Gastroesophageal sphincter (tissue), 4 donors: ENCODE data around the gene COL2A1. TPM values are rescaled to one million over a fixed set of nuclear protein-coding genes. Genes with fewer than 3 reads are reported as not detected.

Experiments
- ATAC-seq: fragments of 150-250 bp; one replicate; pipeline ENCODE4 v1.9.1; 2016; ENCODE audit warnings: mild to moderate bottlenecking, moderate library complexity
- H3K27ac ChIP-seq, 4 donors: fragments of 200-600 bp; sonication (generic) in 3 of 4; 1 replicate in 3 of 4; 2 replicates in 1 of 4; pipeline ENCODE4 v1.5.1; 2016 to 2019
- H3K27me3 ChIP-seq: fragments of 200-600 bp; sonication (generic); one replicate; pipeline ENCODE4 v1.5.1; 2019
- H3K36me3 ChIP-seq, 2 donors: fragments of 200-600 bp; sonication (generic); one replicate each; pipeline ENCODE4 v1.5.1; 2019; ENCODE audit warnings: control low read depth in 1 of 2
- H3K4me1 ChIP-seq, 3 donors: fragments of 200-600 bp; sonication (generic); 1 replicate in 2 of 3; 2 replicates in 1 of 3; pipeline ENCODE4 v1.5.1; 2016 to 2019; ENCODE audit warnings: control low read depth in 2 of 3
- H3K4me3 ChIP-seq, 2 donors: fragments of 200-600 bp; sonication (generic); one replicate each; pipeline ENCODE4 v1.5.1; 2019; ENCODE audit warnings: mild to moderate bottlenecking in 1 of 2, moderate library complexity in 1 of 2
- H3K9me3 ChIP-seq, 3 donors: fragments of 200-600 bp; sonication (generic); one replicate each; pipeline ENCODE4 v1.5.1; 2017 to 2019; ENCODE audit warnings: control low read depth in 2 of 3
- CTCF ChIP-seq, 4 experiments: fragments of 200-600 bp in 2 of 4; fragments of 450-650 bp in 2 of 4; sonication (generic) in 1 of 4; IDR thresholded peaks; one replicate each; pipeline ENCODE4 v1.5.1; 2017 to 2019; ENCODE audit warnings: antibody characterized with exemption in 4 of 4, mild to moderate bottlenecking in 2 of 4, moderate library complexity in 2 of 4
- EP300 ChIP-seq: sonication (generic); formaldehyde crosslinking; IDR thresholded peaks from one replicate; pipeline ENCODE4 v1.6.1; 2017; ENCODE audit warnings: antibody characterized with exemption, mild to moderate bottlenecking
- POLR2A ChIP-seq, 2 donors: fragments of 450-650 bp; IDR thresholded peaks; one replicate each; pipeline ENCODE4 v1.6.1; 2017; ENCODE audit warnings: antibody characterized with exemption in 2 of 2, mild to moderate bottlenecking in 2 of 2, moderate library complexity in 1 of 2
- POLR2AphosphoS5 ChIP-seq: sonication (generic); formaldehyde crosslinking; IDR thresholded peaks from one replicate; pipeline ENCODE4 v1.6.1; 2017; ENCODE audit warnings: antibody characterized with exemption
- WGBS, 2 donors: methylation state at CpG; one replicate each; pipeline ENCODE4 v1.1.5; 2018; ENCODE audit warnings: low coverage in 1 of 2; 5-methylcytosine and 5-hydroxymethylcytosine counted together
- total RNA-seq, 4 donors: library from RNA; depleted of rRNA; stranded (reverse); fragments of >200 nt; gene quantifications; one replicate each; pipeline ENCODE4 v1.1.0, GENCODE V29; 2016

Gene COL2A1
- total RNA-seq, 4 donors from 2014 or later = not detected

GRCh38 chr12:47985596-47986290 is 18.5 kb downstream of the COL2A1 start:
- H3K27me3 ChIP-seq = peaks cover 10% of the 10 kb centered on the region
- no peaks in the 10 kb centered on the region for H3K4me1 ChIP-seq
- TF ChIP-seq POLR2A (IDR thresholded peaks at IDR 0.05) (no peak), CTCF (IDR thresholded peaks at IDR 0.05) (no peak), POLR2AphosphoS5 (no peak), EP300 (no peak)
- no peaks in the 10 kb centered on the region for H3K36me3 ChIP-seq
- no peak overlapping the region for H3K4me3 ChIP-seq
- no peak overlapping the region for H3K27ac ChIP-seq
- H3K9me3 ChIP-seq = no peaks in the 10 kb centered on the region
- WGBS, 2 donors = 89 to 92% methylated on average over 2 to 6 of the region's 16 CpGs
- ATAC-seq = no peak

GRCh38 chr12:47984331-47984801 is 19.9 kb downstream of the COL2A1 start:
- H3K4me3 ChIP-seq = no peak overlapping the region
- ATAC-seq = no peak
- WGBS, 2 donors = no CpG with 5 or more reads among the region's 8 CpGs

GRCh38 chr12:47983541-47984115 is 20.6 kb downstream of the COL2A1 start:
- Histone ChIP-seq H3K27ac (no peak overlapping the region), H3K4me1 (no peaks in the 10 kb centered on the region), H3K9me3 (no peaks in the 10 kb centered on the region), H3K27me3 (peaks cover 10% of the 10 kb centered on the region), H3K36me3 (no peaks in the 10 kb centered on the region), H3K4me3 (no peak overlapping the region)
- no peak for ATAC-seq
- TF ChIP-seq CTCF (IDR thresholded peaks at IDR 0.05) = no peak
- TF ChIP-seq POLR2AphosphoS5 = no peak
- no peak for TF ChIP-seq POLR2A (IDR thresholded peaks at IDR 0.05)
- no peak for TF ChIP-seq EP300
- WGBS, 2 donors = 80% methylated on average over 1 of the region's 5 CpGs; no CpG with 5 or more reads in 1 of the 2 donors

More at GRCh38 chr12:47984331-47984801, 19.9 kb downstream of the COL2A1 start:
- Histone ChIP-seq H3K36me3 (no peaks in the 10 kb centered on the region), H3K9me3 (no peaks in the 10 kb centered on the region), H3K27ac (no peak overlapping the region), H3K4me1 (no peaks in the 10 kb centered on the region), H3K27me3 (peaks cover 10% of the 10 kb centered on the region)
- TF ChIP-seq EP300 = no peak
- TF ChIP-seq POLR2AphosphoS5 = no peak
- no peak for TF ChIP-seq POLR2A (IDR thresholded peaks at IDR 0.05)
- TF ChIP-seq CTCF (IDR thresholded peaks at IDR 0.05) = no peak

- 50% methylated on average over 1 of the region's 11 CpGs; no CpG with 5 or more reads in 1 of the 2 donors for WGBS, 2 donors
- Histone ChIP-seq H3K27ac (no peak overlapping the region), H3K4me1 (no peaks in the 10 kb centered on the region), H3K4me3 (no peak overlapping the region), H3K27me3 (peaks cover 10% of the 10 kb centered on the region), H3K36me3 (no peaks in the 10 kb centered on the region), H3K9me3 (no peaks in the 10 kb centered on the region)
- no peak for ATAC-seq
- TF ChIP-seq POLR2AphosphoS5 = no peak
- TF ChIP-seq POLR2A (IDR thresholded peaks at IDR 0.05) = no peak
- TF ChIP-seq EP300 = no peak
- no peak for TF ChIP-seq CTCF (IDR thresholded peaks at IDR 0.05)
Observed at GRCh38 chr12:47982770-47983169, 21.5 kb downstream of the COL2A1 start.

GRCh38 chr12:47982311-47982710 is 22.0 kb downstream of the COL2A1 start:
- Histone ChIP-seq H3K9me3 (no peaks in the 10 kb centered on the region), H3K27ac (no peak overlapping the region), H3K36me3 (no peaks in the 10 kb centered on the region), H3K4me1 (no peaks in the 10 kb centered on the region), H3K27me3 (peaks cover 10% of the 10 kb centered on the region), H3K4me3 (no peak overlapping the region)
- TF ChIP-seq POLR2AphosphoS5 (no peak), CTCF (IDR thresholded peaks at IDR 0.05) (no peak), POLR2A (IDR thresholded peaks at IDR 0.05) (no peak)
- no peak for ATAC-seq
- WGBS, 2 donors = 81% methylated on average over 5 of the region's 5 CpGs; no CpG with 5 or more reads in 1 of the 2 donors
